GM12891 (cell line): ENCODE data around the gene ZBTB5.

ENCODE experiments used
- DNase-seq: peaks from one replicate; pipeline ENCODE4 v3.0.0; 2011; ENCODE audit warnings: low spot score; ENCODE audit not compliant: insufficient read length
- FAIRE-seq: peaks from 2 replicates; lab custom pipeline; 2011; peaks lifted over from hg19 to GRCh38; lab: Jason Lieb, UNC
- PAX5 ChIP-seq: IDR thresholded peaks from 2 replicates; pipeline ENCODE4 v1.6.1; 2011; ENCODE audit warnings: low read length, moderate library complexity, mild to moderate bottlenecking; ENCODE audit not compliant: insufficient read depth, severe bottlenecking
- POLR2A ChIP-seq: IDR thresholded peaks from 2 replicates; pipeline ENCODE4 v1.6.1; 2011; ENCODE audit warnings: low read depth, low read length, control low read depth
- POLR2AphosphoS5 ChIP-seq: IDR thresholded peaks from 2 replicates; pipeline ENCODE4 v1.6.1; 2011; ENCODE audit warnings: low read depth, low read length, control low read depth
- POU2F2 ChIP-seq: IDR thresholded peaks from 2 replicates; pipeline ENCODE4 v1.6.1; 2011; ENCODE audit warnings: low read depth, mild to moderate bottlenecking, control low read depth, low read length, moderate library complexity
- SPI1 ChIP-seq: IDR thresholded peaks from 2 replicates; pipeline ENCODE4 v1.6.1; 2011; ENCODE audit warnings: low read depth, low read length, control low read depth
- TAF1 ChIP-seq: IDR thresholded peaks from 2 replicates; pipeline ENCODE4 v1.6.1; 2011; ENCODE audit warnings: low read depth, low read length, control low read depth

ZBTB5 gene

GRCh38 chr9:37466037-37466709 lies 923 bp upstream of the ZBTB5 start:
- DNase-seq (peak; percentile 27), FAIRE-seq (peak; percentile 54)
- TF ChIP-seq SPI1 = no peak
- TF ChIP-seq POLR2AphosphoS5 = peak; percentile 71; the same call in 1 of the 2 replicates

DNA sequence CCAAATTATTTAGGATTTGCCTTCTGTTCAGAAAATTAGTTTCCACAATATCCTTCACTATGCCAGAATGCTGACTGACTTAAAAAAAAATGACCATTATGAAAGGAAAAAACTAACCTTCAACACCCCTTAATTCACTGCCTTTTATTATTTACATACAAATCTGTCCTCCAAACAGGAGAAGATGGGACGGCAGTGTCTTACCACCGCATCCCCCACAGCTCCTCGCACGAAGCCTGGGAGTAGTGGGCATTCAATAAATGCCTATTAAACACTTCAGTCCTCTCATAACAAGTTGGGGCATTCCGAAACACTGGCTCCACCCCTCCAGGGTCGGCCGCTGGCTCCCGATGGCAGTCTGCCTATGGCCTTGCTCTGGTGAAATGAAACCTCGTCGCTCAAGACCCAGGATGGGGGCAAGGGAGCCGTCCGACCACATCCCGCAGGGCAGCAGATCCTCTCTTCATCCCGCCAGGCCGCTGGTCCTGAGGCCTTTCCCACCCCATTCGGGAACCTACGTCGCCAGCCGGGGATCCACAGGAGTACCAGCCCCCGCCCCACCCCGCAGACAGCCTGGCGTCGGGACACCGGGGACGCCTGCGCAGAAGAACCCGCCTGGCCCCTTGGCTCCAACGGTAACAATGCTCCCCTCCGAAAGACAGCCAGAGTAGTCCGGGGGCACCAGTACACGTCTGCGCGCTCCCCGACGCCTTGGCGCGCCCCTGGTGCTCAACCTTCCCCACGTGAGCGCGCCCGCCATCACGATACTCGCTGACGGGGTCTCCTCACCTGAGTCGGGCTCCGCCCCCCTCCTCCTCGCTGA lies 613 bp downstream of the ZBTB5 start:
- FAIRE-seq = no peak
- peak; percentile 55 for TF ChIP-seq POU2F2
- TF ChIP-seq TAF1 = peak; percentile 61
- no peak for TF ChIP-seq PAX5
- TF ChIP-seq POLR2A = peak; percentile 68; the same call in 1 of the 2 replicates
- no peak for TF ChIP-seq SPI1
- peak; percentile 57 for TF ChIP-seq POLR2AphosphoS5
- no peak for DNase-seq

- DNase-seq (no peak), FAIRE-seq (no peak)
- TF ChIP-seq SPI1 (no peak), TAF1 (no peak), POLR2AphosphoS5 (no peak), PAX5 (no peak), POLR2A (no peak), POU2F2 (no peak)
Measured at GRCh38 chr9:37464006-37464405, 1.2 kb downstream of the ZBTB5 start.

DNA sequence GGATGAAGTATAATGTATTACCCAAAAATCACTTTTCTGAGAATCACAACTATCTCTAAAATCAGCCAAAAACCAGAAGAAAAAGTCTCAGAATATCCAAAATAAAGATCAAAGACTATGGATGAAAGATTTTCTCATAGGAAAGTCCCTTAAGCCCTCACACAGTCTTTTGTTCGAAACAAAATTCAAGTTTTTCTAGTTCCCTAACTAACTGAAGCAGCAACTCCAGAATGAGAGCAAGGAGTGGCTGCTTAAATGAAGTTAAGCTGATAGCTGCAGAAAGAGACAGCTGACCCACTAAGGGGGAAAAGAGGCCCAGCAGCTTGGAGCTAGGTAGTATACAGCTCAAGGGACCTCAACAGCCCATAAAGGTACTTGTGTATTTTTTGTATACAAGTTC lies 8.4 kb downstream of the ZBTB5 start:
- TF ChIP-seq POU2F2 (no peak), PAX5 (no peak), POLR2A (no peak), TAF1 (no peak), SPI1 (no peak), POLR2AphosphoS5 (no peak)
- FAIRE-seq = no peak
- no peak for DNase-seq

DNA sequence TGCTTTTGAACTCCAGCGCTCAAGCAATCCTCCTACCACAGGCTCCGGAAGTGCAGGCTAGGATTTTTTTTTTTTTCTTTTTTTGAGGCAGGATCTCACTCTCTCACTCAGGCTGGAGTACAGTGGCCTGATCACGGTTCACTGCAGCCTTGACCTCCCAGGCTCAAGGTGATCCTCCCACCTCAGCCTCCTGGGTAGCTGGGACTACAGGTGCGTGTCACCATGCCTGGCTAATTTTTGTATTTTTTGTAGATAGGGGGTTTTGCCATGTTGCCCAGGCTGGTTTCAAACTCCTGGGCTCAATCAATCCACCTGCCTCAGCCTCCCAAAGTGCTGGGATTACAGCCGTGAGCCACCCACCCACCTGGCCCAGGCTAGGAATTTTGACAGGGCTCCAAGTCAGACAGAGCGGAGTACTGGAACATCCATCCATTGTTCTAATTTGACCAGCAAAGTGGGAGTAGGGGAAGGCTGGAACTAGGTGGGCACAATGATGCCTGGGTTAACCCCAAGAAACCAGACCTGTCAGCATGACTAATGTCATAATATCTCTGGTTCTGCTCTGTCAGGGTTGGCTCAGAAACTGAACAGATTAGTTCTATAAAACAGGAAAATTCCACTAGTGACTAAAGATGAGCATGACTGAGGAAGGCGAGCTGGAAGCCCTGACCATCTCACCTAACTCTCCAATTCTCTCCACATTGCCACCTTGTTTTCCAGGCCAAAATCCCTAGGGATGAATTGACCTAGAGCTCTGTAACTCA lies 9.2 kb downstream of the ZBTB5 start:
- TF ChIP-seq PAX5 = no peak
- no peak for TF ChIP-seq SPI1
- no peak for TF ChIP-seq POLR2A
- no peak for TF ChIP-seq POLR2AphosphoS5
- TF ChIP-seq POU2F2 = no peak
- no peak for TF ChIP-seq TAF1
- DNase-seq (no peak), FAIRE-seq (no peak)

DNA sequence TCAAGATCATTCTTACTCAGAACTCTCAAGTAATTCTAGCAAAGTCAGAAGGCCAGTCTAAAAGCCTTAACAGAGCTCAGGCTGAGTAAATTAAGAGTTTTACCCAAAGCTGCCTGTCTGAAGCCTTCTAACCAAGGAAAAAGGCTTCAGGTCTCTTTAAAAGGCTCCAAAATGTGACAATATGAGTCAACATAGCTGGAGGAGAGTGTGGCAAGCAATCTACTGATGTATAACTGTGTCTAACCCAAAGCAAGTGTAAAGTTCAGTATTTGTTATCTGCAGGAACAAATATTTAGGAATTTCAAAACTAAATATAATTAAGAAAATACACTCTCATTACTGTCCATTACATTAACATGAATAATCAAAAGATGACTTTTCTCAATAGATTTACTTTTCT lies 11.0 kb downstream of the ZBTB5 start:
- DNase-seq (no peak), FAIRE-seq (no peak)
- no peak for TF ChIP-seq TAF1
- TF ChIP-seq POU2F2 = no peak
- TF ChIP-seq POLR2A = no peak
- TF ChIP-seq POLR2AphosphoS5 = no peak
- TF ChIP-seq PAX5 = no peak
- no peak for TF ChIP-seq SPI1

DNA sequence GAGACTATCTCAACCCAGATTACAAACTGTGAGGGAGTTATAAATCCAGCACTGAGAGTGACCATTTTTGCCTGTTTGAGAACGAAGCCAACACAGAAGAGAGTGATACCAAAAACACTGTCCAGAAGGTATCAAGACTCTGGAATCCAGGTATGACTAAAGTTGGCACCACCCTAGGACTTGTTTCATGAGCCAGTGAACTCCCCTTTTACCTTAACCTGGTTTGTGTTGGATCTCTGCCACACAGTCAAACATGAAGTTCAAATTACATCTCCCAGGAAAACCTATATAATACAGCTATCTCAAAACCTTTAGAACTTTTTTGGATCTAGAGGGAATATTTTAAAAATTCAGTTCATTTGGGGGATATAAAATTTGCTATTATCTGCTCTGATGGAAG lies 11.4 kb downstream of the ZBTB5 start:
- no peak for DNase-seq
- TF ChIP-seq TAF1 = no peak
- no peak for TF ChIP-seq SPI1
- TF ChIP-seq POU2F2 = no peak
- FAIRE-seq = no peak

DNA sequence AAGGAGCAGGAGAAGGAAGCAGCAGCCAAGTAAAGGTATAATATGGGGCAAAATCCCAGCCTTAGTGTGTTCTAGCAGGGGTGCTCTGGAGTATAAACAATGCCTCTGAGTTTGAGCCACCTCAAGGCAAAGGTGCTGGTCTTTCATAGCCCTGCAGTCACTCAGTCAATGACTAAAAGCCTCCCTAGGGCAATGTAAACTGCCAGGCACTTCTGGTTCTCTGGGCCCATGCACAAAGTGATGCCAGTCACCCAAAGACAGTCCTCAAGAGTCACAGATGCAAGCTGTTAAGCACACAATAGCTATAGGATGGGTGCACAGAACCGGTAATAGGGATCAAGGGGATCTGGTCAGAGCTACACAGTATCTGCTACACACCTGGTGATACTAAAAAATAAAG lies 12.6 kb downstream of the ZBTB5 start:
- FAIRE-seq (no peak), DNase-seq (no peak)
- TF ChIP-seq PAX5 = no peak
- no peak for TF ChIP-seq TAF1
- TF ChIP-seq POLR2AphosphoS5 = no peak
- TF ChIP-seq POLR2A = no peak
- no peak for TF ChIP-seq POU2F2
- no peak for TF ChIP-seq SPI1

DNA sequence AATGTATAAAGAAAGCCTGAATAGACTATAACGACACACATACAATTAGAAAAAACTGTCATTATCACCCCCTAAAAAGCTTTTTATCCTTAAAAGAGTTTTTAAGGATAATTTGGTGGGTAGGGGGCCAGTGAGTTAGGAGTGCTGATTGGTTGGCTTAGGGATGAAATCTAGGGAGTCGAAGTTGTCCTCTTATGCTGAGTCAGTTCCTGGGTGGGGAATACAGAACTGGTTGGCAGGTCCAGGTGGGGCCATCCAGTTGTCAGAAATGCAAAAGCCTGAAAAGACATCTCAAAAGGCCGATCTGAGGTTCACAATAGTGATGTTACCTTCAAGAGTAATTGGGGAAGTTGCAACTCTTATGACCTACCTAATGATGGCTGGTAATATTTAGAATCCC lies 13.6 kb downstream of the ZBTB5 start:
- no peak for DNase-seq
- TF ChIP-seq PAX5 = no peak
- no peak for TF ChIP-seq POU2F2
- TF ChIP-seq POLR2A = no peak
- TF ChIP-seq TAF1 = no peak
- TF ChIP-seq POLR2AphosphoS5 = no peak
- TF ChIP-seq SPI1 = no peak
- no peak for FAIRE-seq

GRCh38 chr9:37449862-37450632 lies 15.2 kb downstream of the ZBTB5 start:
- TF ChIP-seq POU2F2 = no peak
- TF ChIP-seq SPI1 = no peak
- TF ChIP-seq PAX5 = no peak
- no peak for TF ChIP-seq TAF1
- TF ChIP-seq POLR2AphosphoS5 = no peak
- TF ChIP-seq POLR2A = no peak
- FAIRE-seq = no peak
- no peak for DNase-seq
